ENCODE results near the gene DSCAM.

Gene DSCAM

DNA sequence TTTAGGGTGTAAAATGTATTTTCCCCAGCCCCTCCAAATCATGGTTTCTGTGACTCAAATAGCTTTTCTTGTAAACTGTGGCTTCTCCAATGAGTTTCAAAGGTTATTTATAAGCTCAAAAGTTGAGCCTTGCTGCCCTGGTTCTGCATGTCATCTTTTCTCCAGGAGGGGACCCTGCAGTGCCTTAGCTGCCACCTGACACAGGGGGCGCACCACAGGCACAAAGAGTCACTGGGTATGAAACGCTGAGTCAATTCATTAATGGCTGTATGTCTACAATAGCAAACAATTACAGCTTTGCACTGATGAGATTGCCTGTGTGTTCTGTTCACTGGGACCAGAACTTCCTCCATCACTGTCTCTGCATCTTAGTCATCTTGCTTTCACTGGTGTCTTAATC lies 878.9 kb downstream of the DSCAM start:
- DNase-seq: no peak

DNA sequence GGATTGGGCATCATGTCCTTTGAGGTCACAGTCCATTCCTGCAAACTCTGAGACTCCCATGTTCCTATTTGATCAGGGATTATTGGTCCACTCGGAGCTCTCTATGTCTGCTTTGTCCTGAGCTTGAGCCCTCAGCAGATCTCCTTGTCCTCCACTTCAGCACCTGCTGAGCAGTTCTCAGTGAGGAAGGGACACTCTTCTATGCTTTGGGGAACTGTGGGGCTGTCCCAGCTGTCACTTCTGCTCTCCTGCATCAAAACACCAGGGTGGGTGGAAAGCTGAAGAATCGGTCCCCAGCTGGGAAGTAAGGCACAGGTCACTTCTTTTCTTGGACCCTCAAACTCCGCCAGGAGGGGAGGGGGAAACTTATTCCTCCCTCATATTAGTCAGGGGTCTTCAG lies 880.2 kb downstream of the DSCAM start:
- no peak for DNase-seq

- DNase-seq: no peak
Observed at GRCh38 chr21:39965026-39965425, 881.9 kb downstream of the DSCAM start.

DNA sequence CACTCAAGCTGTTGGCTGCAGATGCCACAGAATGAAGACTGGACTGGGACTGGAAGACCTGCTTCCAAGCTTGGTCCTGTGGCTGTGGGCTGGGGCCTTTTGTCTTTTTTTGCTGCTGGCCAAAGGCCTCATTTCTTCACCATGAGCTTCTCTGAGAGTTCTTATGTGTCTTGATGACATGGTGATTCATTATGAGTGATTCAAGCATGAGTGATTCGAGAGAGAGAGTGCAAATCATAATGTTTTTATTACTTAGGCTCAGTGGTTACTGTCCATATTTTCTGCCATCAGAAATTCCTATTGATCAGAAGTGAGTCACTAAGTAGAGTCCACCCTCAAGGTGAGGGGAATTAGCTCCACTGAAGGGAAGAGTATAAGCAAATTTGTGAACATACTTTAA lies 885.7 kb downstream of the DSCAM start:
- peak; percentile 81 for DNase-seq

Measured in fibroblast of skin of back (primary cell).